Natural killer cell treated with Interleukin-12 subunit alpha and Interleukin-12 subunit beta and Interleukin-15 and Interleukin-18, amount 100 ng/mL, for 72 hours (primary cell): ENCODE data around the gene TAF6L. TPM values are rescaled to one million over a fixed set of nuclear protein-coding genes. Genes with fewer than 3 reads are reported as not detected.
A peak's percentile ranks its signal among the peaks of the same experiment; 100 is the strongest.

Experiments used
- ATAC-seq, 2 donors: fragments of 150-1000 bp; cut with Tn5 transposase in 1 of 2; sonication (Bioruptor Pico), chemical (Tn5 transposase) in 1 of 2; 2 replicates each; pipeline ENCODE4 v1.10.0; 2021
- DNase-seq: peaks from one replicate; pipeline ENCODE4 v3.0.0; 2022; ENCODE audit warnings: low spot score
- H3K27ac Mint-ChIP-seq, 2 donors: 1 replicate in 1 of 2; 2 replicates in 1 of 2; pipeline ENCODE4 v1.8.0; 2022; ENCODE audit warnings: mixed read lengths in 2 of 2, mild to moderate bottlenecking in 1 of 2, moderate library complexity in 1 of 2
- H3K27me3 Mint-ChIP-seq, 2 donors: 1 replicate in 1 of 2; 2 replicates in 1 of 2; pipeline ENCODE4 v1.8.0; 2022; ENCODE audit warnings: mixed read lengths in 2 of 2
- H3K36me3 Mint-ChIP-seq: one replicate; pipeline ENCODE4 v1.8.0; 2022; ENCODE audit warnings: mixed read lengths
- H3K4me1 Mint-ChIP-seq, 2 donors: 1 replicate in 1 of 2; 2 replicates in 1 of 2; pipeline ENCODE4 v1.8.0; 2022; ENCODE audit warnings: low read depth in 2 of 2, mixed read lengths in 2 of 2, mild to moderate bottlenecking in 1 of 2
- H3K4me3 Mint-ChIP-seq: one replicate; pipeline ENCODE4 v1.8.0; 2022; ENCODE audit warnings: mixed read lengths
- H3K9me3 Mint-ChIP-seq: 2 replicates; pipeline ENCODE4 v1.8.0; 2022; ENCODE audit warnings: mixed read lengths
- total RNA-seq, 2 donors: library from RNA; stranded (reverse); gene quantifications; one replicate each; pipeline ENCODE4 v1.2.3, GENCODE V29; 2022

TAF6L gene
- total RNA-seq, 2 donors from 2014 or later, result 13.9 to 34.1 TPM

- Mint-ChIP-seq H3K36me3 (peaks cover 8% of the 10 kb centered on the region), H3K27ac (peak within 1 kb of the TSS; percentile 94 to 95), H3K27me3 (no peaks in the 10 kb centered on the region), H3K9me3 (no peaks in the 10 kb centered on the region), H3K4me1 (peaks cover 28 to 38% of the 10 kb centered on the region in 2 donors), H3K4me3 (peak within 1 kb of the TSS; percentile 94)
- DNase-seq (no peak), ATAC-seq (peak in 1 of 2 donors; percentile 6)
Observed at GRCh38 chr11:62832336-62833234, 61.4 kb downstream of the TAF6L start, which contains the start of gene TEX54. Gene TEX54, minus strand, starts transcription at chr11:62832841.

DNA sequence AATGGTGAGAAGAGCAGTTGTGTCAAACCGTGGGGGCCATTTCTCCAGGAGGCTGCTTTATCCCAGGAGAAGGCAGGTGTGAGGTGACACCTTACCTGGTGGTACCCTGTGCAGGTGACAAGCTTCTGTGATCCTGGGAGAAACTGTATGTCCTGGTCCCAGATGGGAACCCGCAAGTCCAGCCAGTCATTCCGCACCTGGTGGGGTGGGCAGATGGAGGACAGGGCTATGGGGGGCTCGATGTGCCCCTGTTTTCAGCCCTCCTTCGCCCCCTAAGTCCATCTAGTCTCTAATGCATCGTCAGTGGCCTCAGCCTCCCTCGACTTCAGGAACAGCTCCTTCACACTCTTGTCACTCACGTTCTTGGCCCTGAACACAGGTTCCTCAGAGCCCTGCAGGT, 64.1 kb downstream of the TAF6L start:
- H3K36me3 Mint-ChIP-seq, result peaks cover 10% of the 10 kb centered on the region
- H3K27ac Mint-ChIP-seq, result no peak overlapping the region
- no peaks in the 10 kb centered on the region for H3K27me3 Mint-ChIP-seq
- H3K4me1 Mint-ChIP-seq, result peaks cover 43 to 46% of the 10 kb centered on the region in 2 donors
- ATAC-seq, result no peak
- no peak overlapping the region for H3K4me3 Mint-ChIP-seq
- no peak for DNase-seq
- no peaks in the 10 kb centered on the region for H3K9me3 Mint-ChIP-seq

Other genes starting within 250 kb of the TAF6L start
- 10 to 100 TPM; 49.2 to 60.0 TPM for gene AHNAK, start 224.6 kb upstream of the TAF6L start, total RNA-seq
- 1,000 to 10,000 TPM in 1 of 2 donors, 100 to 1,000 TPM in 1; 898 to 1,016 TPM for gene EEF1G, start 197.5 kb upstream of the TAF6L start, total RNA-seq
- 10 to 100 TPM; 24.1 to 35.7 TPM for gene TUT1, start 179.9 kb upstream of the TAF6L start, total RNA-seq
- gene MTA2, start 169.5 kb upstream of the TAF6L start, total RNA-seq, result 100 to 1,000 TPM; 234 to 259 TPM
- gene EML3, start 158.6 kb upstream of the TAF6L start, total RNA-seq, result 100 to 1,000 TPM; 122 to 205 TPM
- gene ROM1, start 158.1 kb upstream of the TAF6L start, total RNA-seq, result 1 to 10 TPM; 4.5 to 4.6 TPM
- gene B3GAT3, start 149.4 kb upstream of the TAF6L start, total RNA-seq, result 10 to 100 TPM; 72.8 to 98.7 TPM
- gene GANAB, start 124.8 kb upstream of the TAF6L start, total RNA-seq, result 100 to 1,000 TPM; 269 to 297 TPM
- 10 to 100 TPM; 33.2 to 42.3 TPM for gene INTS5, start 118.1 kb upstream of the TAF6L start, total RNA-seq
- 100 to 1,000 TPM; 131 to 149 TPM for gene C11orf98, start 106.2 kb upstream of the TAF6L start, total RNA-seq
- 100 to 1,000 TPM in 1 of 2 donors, 10 to 100 TPM in 1; 30.0 to 121 TPM for gene CSKMT, start 106.1 kb upstream of the TAF6L start, total RNA-seq
- 1 to 10 TPM; 6.1 to 8.8 TPM for gene UQCC3, start 99.7 kb upstream of the TAF6L start, total RNA-seq
- 10 to 100 TPM; 20.9 to 33.7 TPM for gene LBHD1, start 99.1 kb upstream of the TAF6L start, total RNA-seq
- 100 to 1,000 TPM in 1 of 2 donors, 10 to 100 TPM in 1; 91.1 to 124 TPM for gene UBXN1, start 92.3 kb upstream of the TAF6L start, total RNA-seq
- gene LRRN4CL, start 81.9 kb upstream of the TAF6L start, total RNA-seq, result under 1 TPM; 0.36 to 0.52 TPM
- gene BSCL2, start 64.0 kb upstream of the TAF6L start, total RNA-seq, result 10 to 100 TPM; 18.7 to 38.3 TPM
- not detected for gene GNG3, start 63.7 kb upstream of the TAF6L start, total RNA-seq
- 10 to 100 TPM; 54.6 to 55.5 TPM for gene HNRNPUL2, start 43.9 kb upstream of the TAF6L start, total RNA-seq
- gene TTC9C, start 42.9 kb upstream of the TAF6L start, total RNA-seq, result 10 to 100 TPM; 36.8 to 39.4 TPM
- gene ZBTB3, start 17.2 kb upstream of the TAF6L start, total RNA-seq, result 1 to 10 TPM; 6.5 to 8.1 TPM
- gene POLR2G, start 9.8 kb upstream of the TAF6L start, total RNA-seq, result 100 to 1,000 TPM in 1 of 2 donors, 10 to 100 TPM in 1; 93.3 to 127 TPM
- gene TMEM179B, start 16.0 kb downstream of the TAF6L start, total RNA-seq, result 10 to 100 TPM; 30.5 to 31.1 TPM
- gene TMEM223, start 20.6 kb downstream of the TAF6L start, total RNA-seq, result 10 to 100 TPM; 13.0 to 20.1 TPM
- 100 to 1,000 TPM; 108 to 145 TPM for gene NXF1, start 34.0 kb downstream of the TAF6L start, total RNA-seq
- gene STX5, start 60.7 kb downstream of the TAF6L start, total RNA-seq, result 10 to 100 TPM; 32.0 to 53.4 TPM
- gene TEX54, start 61.4 kb downstream of the TAF6L start, total RNA-seq, result 1 to 10 TPM in 1 of 2 donors, not detected in 1; 1.0 TPM
- 100 to 1,000 TPM in 1 of 2 donors, 10 to 100 TPM in 1; 90.4 to 136 TPM for gene WDR74, start 68.2 kb downstream of the TAF6L start, total RNA-seq
- 100 to 1,000 TPM; 234 to 307 TPM for gene SLC3A2, start 109.5 kb downstream of the TAF6L start, total RNA-seq
- not detected for gene CHRM1, start 150.0 kb downstream of the TAF6L start, total RNA-seq
- not detected for gene SLC22A6, start 213.6 kb downstream of the TAF6L start, total RNA-seq
- gene SLC22A8, start 244.4 kb downstream of the TAF6L start, total RNA-seq, result not detected